Neural crest cell (in vitro differentiated cells): Measurements from ENCODE around the gene DLG1. TPM values are rescaled to one million over a fixed set of nuclear protein-coding genes. Genes with fewer than 3 reads are reported as not detected.
"Not testable (repeated sequence)": the region's sequence is repeated elsewhere in the genome, so short reads cannot be mapped to it uniquely, and the experiment has no call there.

Experiments used
- DNase-seq: peaks from one replicate; pipeline ENCODE4 v3.0.0; 2021; ENCODE audit warnings: low read depth, mixed read lengths, low spot score
- H3K27ac Mint-ChIP-seq: one replicate; pipeline ENCODE4 v1.8.0; 2021; ENCODE audit warnings: mild to moderate bottlenecking, mixed read lengths; ENCODE audit not compliant: unreplicated experiment
- H3K27me3 Mint-ChIP-seq: 2 replicates; pipeline ENCODE4 v1.8.0; 2021; ENCODE audit warnings: low read depth, mild to moderate bottlenecking, mixed read lengths
- H3K36me3 Mint-ChIP-seq: 2 replicates; pipeline ENCODE4 v1.8.0; 2021; ENCODE audit warnings: low read depth, mild to moderate bottlenecking, mixed read lengths
- H3K4me1 Mint-ChIP-seq: 2 replicates; pipeline ENCODE4 v1.8.0; 2021; ENCODE audit warnings: mixed read lengths
- H3K4me3 Mint-ChIP-seq: one replicate; pipeline ENCODE4 v1.8.0; 2021; ENCODE audit warnings: mild to moderate bottlenecking, mixed read lengths
- H3K9me3 Mint-ChIP-seq: 2 replicates; pipeline ENCODE4 v1.8.0; 2021; ENCODE audit warnings: mixed read lengths
- CTCF ChIP-seq: fragments of 200-600 bp; sonication (generic); conservative IDR thresholded peaks from 2 replicates; pipeline ENCODE4 v1.5.0; 2021; ENCODE audit warnings: antibody characterized with exemption, mild to moderate bottlenecking
- total RNA-seq: library from RNA; stranded (reverse); gene quantifications from 2 replicates; pipeline ENCODE4 v1.2.1, GENCODE V29; 2021

Gene DLG1
- total RNA-seq, 1 donor from 2014 or later, result 95.5 TPM

GRCh38 chr3:197276808-197277207 lies 21.6 kb downstream of the DLG1 start:
- not testable (repeated sequence) for H3K9me3 Mint-ChIP-seq, H3K4me1 Mint-ChIP-seq, H3K4me3 Mint-ChIP-seq, DNase-seq, H3K27me3 Mint-ChIP-seq, H3K27ac Mint-ChIP-seq
- peak; percentile 41 for TF ChIP-seq CTCF
- peaks cover 28% of the 10 kb centered on the region for H3K36me3 Mint-ChIP-seq

GRCh38 chr3:197270558-197271317 lies 27.7 kb downstream of the DLG1 start:
- Mint-ChIP-seq H3K4me1 (peaks cover 4% of the 10 kb centered on the region), H3K4me3 (no peak overlapping the region), H3K36me3 (peaks cover 9% of the 10 kb centered on the region), H3K27ac (peak overlapping the region; percentile 9), H3K9me3 (no peaks in the 10 kb centered on the region), H3K27me3 (no peaks in the 10 kb centered on the region)
- no peak for DNase-seq
- TF ChIP-seq CTCF, result no peak

- Mint-ChIP-seq H3K36me3 (peaks cover 7% of the 10 kb centered on the region), H3K4me1 (peaks cover 5% of the 10 kb centered on the region), H3K4me3 (no peak overlapping the region), H3K9me3 (no peaks in the 10 kb centered on the region), H3K27ac (no peak overlapping the region), H3K27me3 (no peaks in the 10 kb centered on the region)
- TF ChIP-seq CTCF, result no peak
- no peak for DNase-seq
Measured at GRCh38 chr3:197269024-197269423, 29.4 kb downstream of the DLG1 start.

- H3K4me3 Mint-ChIP-seq, result no peak overlapping the region
- TF ChIP-seq CTCF, result no peak
- H3K9me3 Mint-ChIP-seq, result no peaks in the 10 kb centered on the region
- DNase-seq, result no peak
- H3K36me3 Mint-ChIP-seq, result peaks cover 5% of the 10 kb centered on the region
- H3K27ac Mint-ChIP-seq, result no peak overlapping the region
- H3K4me1 Mint-ChIP-seq, result peaks cover 5% of the 10 kb centered on the region
- H3K27me3 Mint-ChIP-seq, result no peaks in the 10 kb centered on the region
Measured at GRCh38 chr3:197268294-197268693, 30.1 kb downstream of the DLG1 start.

GRCh38 chr3:197266331-197266730 lies 32.1 kb downstream of the DLG1 start:
- DNase-seq, result no peak
- Mint-ChIP-seq H3K4me1 (peaks cover 6% of the 10 kb centered on the region), H3K4me3 (no peak overlapping the region), H3K9me3 (no peaks in the 10 kb centered on the region), H3K27me3 (no peaks in the 10 kb centered on the region), H3K27ac (no peak overlapping the region), H3K36me3 (peaks cover 5% of the 10 kb centered on the region)
- no peak for TF ChIP-seq CTCF
